Activated naive CD4-positive, alpha-beta T cell treated with anti-CD3 and anti-CD28 coated beads, Interleukin-2, amount 50 U/mL, for 24 hours (primary cell): Measurements from ENCODE around the gene ARL3.
"Not testable (repeated sequence)": the region's sequence is repeated elsewhere in the genome, so short reads cannot be mapped to it uniquely, and the experiment has no call there.

Source experiments
- H3K27ac Mint-ChIP-seq: one replicate; pipeline ENCODE4 v1.8.0; 2021; ENCODE audit warnings: mild to moderate bottlenecking, mixed read lengths
- H3K27me3 Mint-ChIP-seq: one replicate; pipeline ENCODE4 v1.8.0; 2021; ENCODE audit warnings: mixed read lengths
- H3K36me3 Mint-ChIP-seq: one replicate; pipeline ENCODE4 v1.8.0; 2021; ENCODE audit warnings: mixed read lengths
- H3K4me1 Mint-ChIP-seq: one replicate; pipeline ENCODE4 v1.8.0; 2021; ENCODE audit warnings: mixed read lengths
- H3K4me3 Mint-ChIP-seq: one replicate; pipeline ENCODE4 v1.8.0; 2021; ENCODE audit warnings: mild to moderate bottlenecking, mixed read lengths
- H3K9me3 Mint-ChIP-seq: one replicate; pipeline ENCODE4 v1.8.0; 2021; ENCODE audit warnings: mixed read lengths

Gene ARL3

GRCh38 chr10:102720775-102721301, 6.6 kb upstream of the ARL3 start:
- H3K27me3 Mint-ChIP-seq = no peaks in the 10 kb centered on the region
- peaks cover 47% of the 10 kb centered on the region for H3K4me1 Mint-ChIP-seq
- H3K27ac Mint-ChIP-seq = no peak overlapping the region
- no peaks in the 10 kb centered on the region for H3K9me3 Mint-ChIP-seq
- H3K36me3 Mint-ChIP-seq = peaks cover 17% of the 10 kb centered on the region
- no peak overlapping the region for H3K4me3 Mint-ChIP-seq

- peaks cover 52% of the 10 kb centered on the region for H3K4me1 Mint-ChIP-seq
- peaks cover 17% of the 10 kb centered on the region for H3K36me3 Mint-ChIP-seq
- H3K27ac Mint-ChIP-seq = no peak overlapping the region
- no peaks in the 10 kb centered on the region for H3K9me3 Mint-ChIP-seq
- no peak overlapping the region for H3K4me3 Mint-ChIP-seq
- H3K27me3 Mint-ChIP-seq = no peaks in the 10 kb centered on the region
Measured at GRCh38 chr10:102720337-102720736, 6.1 kb upstream of the ARL3 start.

DNA sequence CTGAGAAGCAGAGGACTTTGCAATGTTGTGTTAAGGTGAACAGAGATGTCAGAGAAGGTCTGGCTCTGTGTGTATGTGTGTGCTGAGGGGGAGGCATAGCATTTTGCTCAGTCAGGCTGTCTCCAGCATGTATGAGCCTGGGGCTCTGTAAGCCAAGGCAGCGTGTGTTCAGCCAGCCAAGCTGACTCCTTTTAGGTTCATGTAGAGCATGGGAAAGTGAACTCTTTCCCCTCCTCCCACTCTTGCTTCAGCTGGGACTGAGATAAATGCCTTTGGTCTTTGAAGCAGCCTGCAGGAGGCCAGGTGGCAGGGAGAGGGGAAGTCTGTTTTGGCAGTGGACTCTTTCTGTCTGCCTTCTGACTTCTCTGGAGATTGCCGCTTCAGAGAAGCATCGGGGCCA, 4.0 kb upstream of the ARL3 start:
- Mint-ChIP-seq H3K36me3 (peaks cover 9% of the 10 kb centered on the region), H3K4me1 (peaks cover 57% of the 10 kb centered on the region), H3K27me3 (no peaks in the 10 kb centered on the region), H3K4me3 (no peak overlapping the region), H3K27ac (no peak overlapping the region), H3K9me3 (no peaks in the 10 kb centered on the region)

DNA sequence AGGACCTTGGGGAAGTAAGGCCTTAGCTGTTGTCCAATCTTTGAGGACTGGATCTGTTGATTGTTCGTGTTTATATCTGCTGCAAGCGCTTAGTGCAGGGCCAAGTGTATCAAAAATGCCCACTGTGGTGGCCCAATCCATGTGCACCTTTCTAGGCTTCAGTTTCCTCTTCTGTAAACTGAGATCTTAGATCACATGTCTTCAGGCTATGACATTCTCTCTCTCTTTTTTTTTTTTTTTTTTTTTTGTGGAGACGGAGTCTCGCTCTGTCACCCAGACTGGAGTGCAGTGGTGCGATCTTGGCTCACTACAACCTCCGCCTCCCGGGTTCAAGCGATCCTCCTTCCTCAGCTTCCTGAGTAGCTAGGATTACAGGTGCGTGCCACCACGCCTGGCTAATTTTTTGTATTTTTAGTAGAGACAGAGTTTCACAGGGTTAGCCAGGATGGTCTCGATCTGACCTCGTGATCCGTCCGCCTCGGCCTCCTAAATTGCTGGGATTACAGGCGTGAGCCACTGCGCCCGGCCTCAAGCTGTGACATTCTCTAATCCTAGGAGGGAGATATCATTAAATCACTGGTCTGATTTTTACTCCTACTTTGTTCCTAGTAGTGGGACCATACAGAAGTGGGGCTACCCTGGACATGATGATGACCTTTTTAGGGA, 2.8 kb upstream of the ARL3 start:
- H3K9me3 Mint-ChIP-seq, H3K27ac Mint-ChIP-seq: not testable (repeated sequence)
- peak overlapping the region; percentile 23 for H3K4me3 Mint-ChIP-seq

DNA sequence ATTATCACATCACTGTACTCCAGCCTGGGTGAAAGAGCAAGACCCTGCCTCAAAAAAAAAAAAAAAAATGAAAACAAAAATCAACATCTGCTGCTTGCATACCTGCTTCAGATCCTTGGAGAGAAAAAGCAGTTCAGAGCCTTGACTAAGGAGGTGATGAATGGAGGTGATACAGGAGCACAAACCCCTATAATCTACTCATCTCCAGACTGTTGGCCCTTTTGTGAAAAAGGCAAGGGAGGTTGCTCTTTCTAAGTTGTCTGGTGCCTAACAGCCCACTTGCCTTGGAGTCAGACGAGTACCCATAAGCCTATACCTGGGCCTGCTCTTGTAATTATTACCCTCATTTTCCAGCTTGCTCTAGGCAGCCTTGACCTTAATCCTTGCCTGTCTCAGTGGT, 1.7 kb upstream of the ARL3 start:
- H3K4me1 Mint-ChIP-seq = peaks cover 57% of the 10 kb centered on the region
- H3K27me3 Mint-ChIP-seq = no peaks in the 10 kb centered on the region
- peaks cover 7% of the 10 kb centered on the region for H3K36me3 Mint-ChIP-seq
- H3K4me3 Mint-ChIP-seq = peak overlapping the region; percentile 67
- peak overlapping the region; percentile 23 for H3K27ac Mint-ChIP-seq
- H3K9me3 Mint-ChIP-seq = no peaks in the 10 kb centered on the region

More for the DNA sequence above, 2.8 kb upstream of the ARL3 start:
- not testable (repeated sequence) for H3K27me3 Mint-ChIP-seq, H3K36me3 Mint-ChIP-seq
- H3K4me1 Mint-ChIP-seq = peaks cover 61% of the 10 kb centered on the region

- H3K27ac Mint-ChIP-seq = peak within 1 kb of the TSS; percentile 93
- peaks cover 7% of the 10 kb centered on the region for H3K36me3 Mint-ChIP-seq
- no peaks in the 10 kb centered on the region for H3K27me3 Mint-ChIP-seq
- H3K9me3 Mint-ChIP-seq = no peaks in the 10 kb centered on the region
- H3K4me3 Mint-ChIP-seq = peak within 1 kb of the TSS; percentile 93
- H3K4me1 Mint-ChIP-seq = peaks cover 52% of the 10 kb centered on the region
Measured at GRCh38 chr10:102714621-102715455, 641 bp upstream of the ARL3 start, which contains the start of gene SFXN2. Gene SFXN2 (plus strand): TSS chr10:102714636. CDS start chr10:102726637, 12,001 bp downstream.

GRCh38 chr10:102713539-102713813, 721 bp downstream of the ARL3 start:
- Mint-ChIP-seq H3K27me3 (no peaks in the 10 kb centered on the region), H3K36me3 (peaks cover 7% of the 10 kb centered on the region), H3K27ac (peak overlapping the region; percentile 93), H3K4me1 (peaks cover 43% of the 10 kb centered on the region), H3K4me3 (peak overlapping the region; percentile 93), H3K9me3 (no peaks in the 10 kb centered on the region)

DNA sequence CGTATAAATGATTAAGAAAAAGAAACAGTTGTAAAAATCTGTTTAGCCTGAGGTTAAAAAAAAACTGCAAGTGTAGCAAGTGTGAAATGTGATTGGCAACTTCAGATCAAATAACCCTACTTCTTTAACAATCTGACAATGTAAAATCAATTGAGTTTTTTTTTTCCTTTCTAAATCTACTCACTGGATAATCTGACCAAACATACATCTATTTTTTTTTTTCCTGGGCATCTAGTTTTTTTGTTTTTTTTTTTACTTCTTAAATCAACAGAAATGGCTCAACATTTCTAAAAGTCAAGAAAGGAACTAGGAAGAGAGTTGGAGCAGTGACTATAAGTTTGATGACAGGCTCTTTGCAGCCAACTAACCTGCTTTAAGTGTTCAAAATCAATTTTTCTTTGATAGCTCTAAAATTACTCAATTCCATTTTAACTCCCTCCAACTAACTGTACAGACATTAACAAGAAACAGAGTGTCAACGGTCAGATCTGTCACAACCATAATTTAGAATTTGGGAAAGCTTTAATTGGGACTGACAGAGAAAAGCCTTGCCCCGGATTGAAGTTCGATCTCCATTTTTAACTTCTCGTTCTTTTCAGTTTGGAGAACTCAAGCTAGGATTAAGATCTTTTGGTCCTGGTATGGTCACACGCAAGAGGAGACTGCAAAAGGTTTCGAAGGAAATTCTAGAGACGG, 1.2 kb downstream of the ARL3 start:
- Mint-ChIP-seq H3K4me3 (peak overlapping the region; percentile 93), H3K27me3 (no peaks in the 10 kb centered on the region), H3K9me3 (no peaks in the 10 kb centered on the region), H3K4me1 (peaks cover 39% of the 10 kb centered on the region), H3K27ac (peak overlapping the region; percentile 93), H3K36me3 (peaks cover 7% of the 10 kb centered on the region)

GRCh38 chr10:102712089-102712488, 2.1 kb downstream of the ARL3 start:
- Mint-ChIP-seq H3K4me1 (peaks cover 35% of the 10 kb centered on the region), H3K4me3 (no peak overlapping the region), H3K27me3 (no peaks in the 10 kb centered on the region), H3K36me3 (peaks cover 2% of the 10 kb centered on the region), H3K9me3 (no peaks in the 10 kb centered on the region), H3K27ac (no peak overlapping the region)

- Mint-ChIP-seq H3K9me3 (no peaks in the 10 kb centered on the region), H3K27ac (no peak overlapping the region)
Measured at GRCh38 chr10:102710609-102711008, 3.6 kb downstream of the ARL3 start.

DNA sequence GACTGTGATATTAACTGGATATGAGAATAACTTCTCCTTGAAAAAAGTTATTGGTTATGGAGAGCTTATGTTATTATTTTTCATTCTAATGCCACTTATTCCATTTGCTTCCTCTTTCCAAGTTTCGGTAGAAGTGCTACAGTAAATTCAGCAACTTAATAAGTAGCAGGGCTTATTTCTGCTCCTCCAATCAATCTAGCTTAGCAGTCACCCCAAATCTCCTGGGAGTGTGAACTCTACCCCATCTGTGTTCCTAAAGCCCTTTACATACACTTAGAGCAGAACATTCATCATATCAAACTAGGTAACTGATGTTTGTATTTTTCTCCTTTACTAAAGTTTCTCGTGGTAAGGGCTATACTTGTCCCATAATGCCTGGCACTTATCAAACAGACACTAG, 8.7 kb downstream of the ARL3 start:
- H3K36me3 Mint-ChIP-seq = peaks cover 4% of the 10 kb centered on the region
- no peaks in the 10 kb centered on the region for H3K27me3 Mint-ChIP-seq
- H3K27ac Mint-ChIP-seq = no peak overlapping the region
- H3K9me3 Mint-ChIP-seq = no peaks in the 10 kb centered on the region
- H3K4me3 Mint-ChIP-seq = no peak overlapping the region
- H3K4me1 Mint-ChIP-seq = peaks cover 13% of the 10 kb centered on the region

More at GRCh38 chr10:102710609-102711008, 3.6 kb downstream of the ARL3 start:
- Mint-ChIP-seq H3K36me3 (no peaks in the 10 kb centered on the region), H3K4me1 (peaks cover 21% of the 10 kb centered on the region), H3K4me3 (no peak overlapping the region), H3K27me3 (no peaks in the 10 kb centered on the region)

GRCh38 chr10:102704915-102705314, 9.3 kb downstream of the ARL3 start:
- no peaks in the 10 kb centered on the region for H3K27me3 Mint-ChIP-seq
- H3K9me3 Mint-ChIP-seq = no peaks in the 10 kb centered on the region
- H3K4me1 Mint-ChIP-seq = peaks cover 13% of the 10 kb centered on the region
- H3K4me3 Mint-ChIP-seq = no peak overlapping the region
- H3K36me3 Mint-ChIP-seq = peaks cover 4% of the 10 kb centered on the region
- no peak overlapping the region for H3K27ac Mint-ChIP-seq

- H3K36me3 Mint-ChIP-seq = peaks cover 11% of the 10 kb centered on the region
- H3K9me3 Mint-ChIP-seq = no peaks in the 10 kb centered on the region
- H3K27me3 Mint-ChIP-seq = no peaks in the 10 kb centered on the region
- H3K4me3 Mint-ChIP-seq = no peak overlapping the region
- no peak overlapping the region for H3K27ac Mint-ChIP-seq
- H3K4me1 Mint-ChIP-seq = peaks cover 13% of the 10 kb centered on the region
Measured at GRCh38 chr10:102702742-102703141, 11.5 kb downstream of the ARL3 start.

GRCh38 chr10:102701796-102702195, 12.4 kb downstream of the ARL3 start:
- Mint-ChIP-seq H3K36me3 (peaks cover 15% of the 10 kb centered on the region), H3K9me3 (no peaks in the 10 kb centered on the region), H3K4me1 (peaks cover 7% of the 10 kb centered on the region), H3K4me3 (no peak overlapping the region), H3K27me3 (no peaks in the 10 kb centered on the region), H3K27ac (no peak overlapping the region)

DNA sequence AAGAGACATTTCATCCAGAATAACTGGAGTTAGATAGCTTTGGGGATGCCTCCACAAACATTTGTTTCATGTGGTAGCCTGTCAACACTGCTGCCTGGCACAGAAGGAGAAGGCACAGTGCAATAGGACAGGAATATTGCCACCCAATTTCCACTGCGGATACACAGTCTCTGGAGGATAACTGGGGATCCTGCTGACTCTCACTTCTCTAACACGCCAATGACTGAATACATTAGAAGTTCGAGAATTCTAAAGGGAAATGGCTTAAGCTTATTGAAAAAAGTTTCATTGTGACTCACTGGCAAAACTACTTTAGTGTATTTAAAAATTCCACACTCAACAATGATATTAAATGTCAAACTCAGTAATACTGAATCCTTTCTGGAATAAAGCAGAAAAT, 12.9 kb downstream of the ARL3 start:
- H3K9me3 Mint-ChIP-seq = no peaks in the 10 kb centered on the region
- peaks cover 17% of the 10 kb centered on the region for H3K36me3 Mint-ChIP-seq
- H3K4me3 Mint-ChIP-seq = no peak overlapping the region
- H3K4me1 Mint-ChIP-seq = peaks cover 7% of the 10 kb centered on the region
- H3K27ac Mint-ChIP-seq = no peak overlapping the region
- no peaks in the 10 kb centered on the region for H3K27me3 Mint-ChIP-seq

GRCh38 chr10:102698894-102699293, 15.3 kb downstream of the ARL3 start:
- no peaks in the 10 kb centered on the region for H3K9me3 Mint-ChIP-seq
- H3K36me3 Mint-ChIP-seq = peaks cover 14% of the 10 kb centered on the region
- no peak overlapping the region for H3K27ac Mint-ChIP-seq
- no peak overlapping the region for H3K4me3 Mint-ChIP-seq
- H3K4me1 Mint-ChIP-seq = no peaks in the 10 kb centered on the region
- H3K27me3 Mint-ChIP-seq = no peaks in the 10 kb centered on the region
